ENCODE measurements around the gene USP54. TPM values are rescaled to one million over a fixed set of nuclear protein-coding genes. Genes with fewer than 3 reads are reported as not detected.

USP54 gene
- total and polyA plus RNA-seq, 8 donors: 54.8 to 122 (median 66.1) TPM

DNA sequence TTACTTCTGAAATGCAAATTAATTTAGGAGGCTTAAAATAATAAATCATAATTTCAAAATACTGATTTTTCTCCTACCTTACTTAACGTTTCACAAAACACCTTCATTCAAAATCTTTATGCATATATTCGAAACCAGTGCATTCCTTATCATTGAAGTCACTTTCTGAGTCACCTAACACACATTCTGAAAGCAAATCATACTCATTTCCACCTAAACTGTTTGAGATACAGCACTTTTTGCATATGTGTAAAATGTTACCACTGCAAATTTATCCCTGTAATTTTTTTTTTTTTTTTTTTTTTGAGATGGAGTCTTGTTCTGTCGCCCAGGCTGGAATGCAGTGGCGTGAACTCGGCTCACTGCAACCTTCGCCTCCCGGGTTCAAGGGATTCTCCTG, 111.0 kb downstream of the USP54 start:
- ATAC-seq (no peak), DNase-seq (no peak)
- no peak overlapping the region for H3K27ac ChIP-seq
- H3K27me3 ChIP-seq: no peaks in the 10 kb centered on the region
- TF ChIP-seq CTCF (IDR thresholded peaks at IDR 0.05): no peak
- peaks cover 0 to 51% of the 10 kb centered on the region in 2 donors for H3K36me3 ChIP-seq
- no peaks in the 10 kb centered on the region for H3K9me3 ChIP-seq
- intact Hi-C loops (cut with DNase I): no loop called here
- no peak overlapping the region for H3K4me3 ChIP-seq
- H3K4me1 ChIP-seq: no peaks in the 10 kb centered on the region

- ATAC-seq (no peak), DNase-seq (no peak)
- no peak for TF ChIP-seq CTCF (IDR thresholded peaks at IDR 0.05)
- Histone ChIP-seq H3K4me1 (no peaks in the 10 kb centered on the region), H3K27ac (no peak overlapping the region), H3K4me3 (no peak overlapping the region), H3K9me3 (no peaks in the 10 kb centered on the region), H3K36me3 (peaks cover 0 to 67% of the 10 kb centered on the region in 2 donors), H3K27me3 (no peaks in the 10 kb centered on the region)
- intact Hi-C loops (cut with DNase I): no loop called here
Observed at GRCh38 chr10:73478636-73479035, 112.5 kb downstream of the USP54 start.

GRCh38 chr10:73471226-73471625, 119.9 kb downstream of the USP54 start:
- H3K36me3 ChIP-seq: peaks cover 0 to 93% of the 10 kb centered on the region in 2 donors
- no peaks in the 10 kb centered on the region for H3K4me1 ChIP-seq
- no peak overlapping the region for H3K27ac ChIP-seq
- no peaks in the 10 kb centered on the region for H3K27me3 ChIP-seq
- H3K4me3 ChIP-seq: no peak overlapping the region
- no peak for DNase-seq
- H3K9me3 ChIP-seq: no peaks in the 10 kb centered on the region
- ATAC-seq: no peak
- TF ChIP-seq CTCF (IDR thresholded peaks at IDR 0.05): no peak
- intact Hi-C loops (cut with DNase I): no loop called here

- intact Hi-C loops (cut with DNase I): no loop called here
- Histone ChIP-seq H3K27me3 (no peaks in the 10 kb centered on the region), H3K4me1 (no peaks in the 10 kb centered on the region), H3K36me3 (peaks cover 0 to 93% of the 10 kb centered on the region in 2 donors), H3K27ac (no peak overlapping the region), H3K9me3 (no peaks in the 10 kb centered on the region), H3K4me3 (no peak overlapping the region)
- TF ChIP-seq CTCF (IDR thresholded peaks at IDR 0.05): no peak
- no peak for ATAC-seq
- DNase-seq: no peak
Observed at GRCh38 chr10:73469579-73469978, 121.6 kb downstream of the USP54 start.

GRCh38 chr10:73467206-73467605, 123.9 kb downstream of the USP54 start:
- TF ChIP-seq CTCF (IDR thresholded peaks at IDR 0.05): no peak
- no peak overlapping the region for H3K27ac ChIP-seq
- ATAC-seq (no peak), DNase-seq (no peak)
- H3K9me3 ChIP-seq: no peaks in the 10 kb centered on the region
- H3K27me3 ChIP-seq: no peaks in the 10 kb centered on the region
- peaks cover 0 to 91% of the 10 kb centered on the region in 2 donors for H3K36me3 ChIP-seq
- intact Hi-C loops (cut with DNase I): no loop called here
- no peaks in the 10 kb centered on the region for H3K4me1 ChIP-seq
- no peak overlapping the region for H3K4me3 ChIP-seq
